ENCODE data around the gene PPARA.

DNA sequence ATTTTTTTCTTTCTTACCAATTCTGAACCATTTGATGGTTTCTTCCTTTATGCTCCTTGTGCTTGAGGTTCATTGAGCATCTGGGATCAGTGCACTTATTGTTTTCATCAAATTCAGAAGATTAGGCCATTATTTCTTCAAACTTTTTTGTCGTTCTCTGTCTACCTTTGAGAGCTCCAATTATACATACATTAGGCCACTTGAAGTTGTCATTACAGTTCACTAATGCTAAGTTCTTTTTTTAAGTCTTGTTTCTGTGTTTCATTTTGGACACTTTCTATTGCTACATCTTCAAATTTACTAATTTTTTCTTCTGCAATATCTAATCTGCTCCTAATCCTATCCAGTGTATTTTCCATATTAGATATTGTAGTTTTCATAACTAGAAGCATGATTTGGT, 58.9 kb downstream of the PPARA start:
- TF ChIP-seq POLR2A (IDR thresholded peaks at IDR 0.05) (no peak), POLR2AphosphoS5 (IDR thresholded peaks at IDR 0.05) (no peak)
- TF ChIP-seq, protein P1, sequence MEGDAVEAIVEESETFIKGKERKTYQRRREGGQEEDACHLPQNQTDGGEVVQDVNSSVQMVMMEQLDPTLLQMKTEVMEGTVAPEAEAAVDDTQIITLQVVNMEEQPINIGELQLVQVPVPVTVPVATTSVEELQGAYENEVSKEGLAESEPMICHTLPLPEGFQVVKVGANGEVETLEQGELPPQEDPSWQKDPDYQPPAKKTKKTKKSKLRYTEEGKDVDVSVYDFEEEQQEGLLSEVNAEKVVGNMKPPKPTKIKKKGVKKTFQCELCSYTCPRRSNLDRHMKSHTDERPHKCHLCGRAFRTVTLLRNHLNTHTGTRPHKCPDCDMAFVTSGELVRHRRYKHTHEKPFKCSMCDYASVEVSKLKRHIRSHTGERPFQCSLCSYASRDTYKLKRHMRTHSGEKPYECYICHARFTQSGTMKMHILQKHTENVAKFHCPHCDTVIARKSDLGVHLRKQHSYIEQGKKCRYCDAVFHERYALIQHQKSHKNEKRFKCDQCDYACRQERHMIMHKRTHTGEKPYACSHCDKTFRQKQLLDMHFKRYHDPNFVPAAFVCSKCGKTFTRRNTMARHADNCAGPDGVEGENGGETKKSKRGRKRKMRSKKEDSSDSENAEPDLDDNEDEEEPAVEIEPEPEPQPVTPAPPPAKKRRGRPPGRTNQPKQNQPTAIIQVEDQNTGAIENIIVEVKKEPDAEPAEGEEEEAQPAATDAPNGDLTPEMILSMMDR (IDR thresholded peaks at IDR 0.05) = no peak

Data from upper lobe of left lung (tissue), 4 donors.